ENCODE data around the gene PKP3. TPM values are rescaled to one million over a fixed set of nuclear protein-coding genes. Genes with fewer than 3 reads are reported as not detected.
"Not testable (repeated sequence)": the region's sequence is repeated elsewhere in the genome, so short reads cannot be mapped to it uniquely, and the experiment has no call there.

Gene PKP3
- polyA plus RNA-seq, 5 donors: 9.5 to 17.4 (median 13.3) TPM

DNA sequence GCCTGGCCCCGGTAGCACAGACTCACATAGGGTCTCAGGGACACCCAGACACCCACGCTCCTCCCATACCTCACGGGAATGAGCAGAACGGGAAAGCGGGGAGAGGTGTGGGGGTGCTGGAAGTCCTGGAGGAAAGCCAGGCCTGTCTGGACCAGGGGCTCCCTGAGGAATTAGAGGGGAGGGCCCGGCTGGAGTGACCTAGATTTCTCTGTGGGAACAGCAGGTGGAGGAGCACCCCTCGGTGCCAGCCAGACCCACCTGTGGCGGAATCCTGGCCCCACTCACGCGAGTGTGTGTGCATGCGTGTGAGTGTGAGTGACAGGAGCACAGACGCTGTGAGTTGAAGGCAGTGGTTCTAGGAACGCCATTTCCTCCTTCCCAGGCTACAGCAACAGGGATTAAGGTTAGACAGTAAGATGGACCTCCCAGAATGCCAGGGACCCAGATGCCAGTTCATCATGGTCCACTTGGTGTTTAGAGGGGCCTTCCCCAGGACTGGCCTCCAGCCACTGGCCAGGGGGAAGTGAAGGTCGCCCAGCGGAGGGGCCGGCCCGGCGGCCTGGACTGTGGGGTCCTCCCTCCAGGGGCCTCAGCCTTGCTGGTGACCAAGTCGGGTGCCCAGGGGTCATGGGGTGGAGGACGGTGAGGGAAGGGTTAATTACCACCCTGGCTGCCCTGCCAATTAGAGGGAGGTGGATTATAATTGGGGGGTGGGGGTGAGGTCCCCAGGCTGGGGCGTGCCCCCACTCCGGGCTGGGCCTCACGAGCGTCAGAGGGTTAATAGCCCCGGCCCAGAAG is 1.0 kb downstream of the PKP3 start:
- DNase-seq: no peak

DNA sequence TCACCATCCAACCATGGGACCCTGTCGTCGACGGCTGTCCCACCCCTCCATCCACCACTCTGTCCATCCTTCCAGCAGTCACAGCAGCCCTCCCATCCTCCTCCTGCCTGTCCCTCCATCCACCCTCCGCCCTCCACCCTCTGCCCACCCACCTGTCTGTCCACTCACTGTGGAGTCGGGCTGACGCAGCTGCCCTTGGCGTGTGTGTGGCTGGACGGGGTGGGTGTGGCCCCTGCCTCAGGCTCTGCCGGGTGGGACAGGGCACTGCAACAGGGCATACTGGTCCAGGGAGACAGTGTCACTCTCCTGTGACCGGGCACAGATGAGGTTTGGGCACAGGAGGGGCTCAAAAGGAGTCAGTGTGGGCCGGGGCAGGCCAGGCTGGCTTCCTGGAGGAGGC is 1.9 kb downstream of the PKP3 start:
- DNase-seq: no peak

DNA sequence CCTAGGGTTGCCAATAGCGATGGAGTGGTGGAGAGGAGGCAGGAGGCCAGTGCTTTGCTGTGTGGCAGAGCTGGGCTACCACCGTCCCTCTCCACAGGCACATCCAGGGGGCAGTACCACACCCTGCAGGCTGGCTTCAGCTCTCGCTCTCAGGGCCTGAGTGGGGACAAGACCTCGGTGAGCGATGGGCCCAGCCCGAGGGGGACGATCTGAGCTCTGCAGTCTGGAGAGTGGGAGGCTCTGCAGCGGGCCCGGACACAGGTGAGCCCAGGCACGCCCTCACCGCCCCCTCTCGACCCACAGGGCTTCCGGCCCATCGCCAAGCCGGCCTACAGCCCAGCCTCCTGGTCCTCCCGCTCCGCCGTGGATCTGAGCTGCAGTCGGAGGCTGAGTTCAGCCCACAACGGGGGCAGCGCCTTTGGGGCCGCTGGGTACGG is 2.5 kb downstream of the PKP3 start:
- DNase-seq: no peak

DNA sequence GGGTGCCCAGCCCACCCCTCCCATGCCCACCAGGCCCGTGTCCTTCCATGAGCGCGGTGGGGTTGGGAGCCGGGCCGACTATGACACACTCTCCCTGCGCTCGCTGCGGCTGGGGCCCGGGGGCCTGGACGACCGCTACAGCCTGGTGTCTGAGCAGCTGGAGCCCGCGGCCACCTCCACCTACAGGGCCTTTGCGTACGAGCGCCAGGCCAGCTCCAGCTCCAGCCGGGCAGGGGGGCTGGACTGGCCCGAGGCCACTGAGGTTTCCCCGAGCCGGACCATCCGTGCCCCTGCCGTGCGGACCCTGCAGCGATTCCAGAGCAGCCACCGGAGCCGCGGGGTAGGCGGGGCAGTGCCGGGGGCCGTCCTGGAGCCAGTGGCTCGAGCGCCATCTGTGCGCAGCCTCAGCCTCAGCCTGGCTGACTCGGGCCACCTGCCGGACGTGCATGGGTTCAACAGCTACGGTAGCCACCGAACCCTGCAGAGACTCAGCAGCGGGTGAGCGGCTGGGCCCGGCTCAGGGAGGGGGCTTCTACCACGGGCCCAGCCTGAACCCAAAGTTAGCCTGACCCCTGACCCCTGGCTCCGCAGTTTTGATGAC is 3.0 kb downstream of the PKP3 start:
- peak; percentile 41 to 57 for DNase-seq

DNA sequence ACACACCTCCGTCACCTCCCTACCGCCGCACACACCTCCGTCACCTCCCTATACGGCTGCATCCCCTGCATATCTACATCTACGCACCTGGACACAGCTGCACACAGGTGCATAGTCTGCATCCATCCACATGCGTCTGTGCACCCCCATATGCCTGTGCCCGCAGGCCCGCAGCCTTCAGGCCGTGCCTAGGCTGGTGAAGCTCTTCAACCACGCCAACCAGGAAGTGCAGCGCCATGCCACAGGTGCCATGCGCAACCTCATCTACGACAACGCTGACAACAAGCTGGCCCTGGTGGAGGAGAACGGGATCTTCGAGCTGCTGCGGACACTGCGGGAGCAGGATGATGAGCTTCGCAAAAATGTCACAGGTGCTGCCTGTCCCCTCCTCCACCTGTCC is 4.8 kb downstream of the PKP3 start:
- DNase-seq: no peak

DNA sequence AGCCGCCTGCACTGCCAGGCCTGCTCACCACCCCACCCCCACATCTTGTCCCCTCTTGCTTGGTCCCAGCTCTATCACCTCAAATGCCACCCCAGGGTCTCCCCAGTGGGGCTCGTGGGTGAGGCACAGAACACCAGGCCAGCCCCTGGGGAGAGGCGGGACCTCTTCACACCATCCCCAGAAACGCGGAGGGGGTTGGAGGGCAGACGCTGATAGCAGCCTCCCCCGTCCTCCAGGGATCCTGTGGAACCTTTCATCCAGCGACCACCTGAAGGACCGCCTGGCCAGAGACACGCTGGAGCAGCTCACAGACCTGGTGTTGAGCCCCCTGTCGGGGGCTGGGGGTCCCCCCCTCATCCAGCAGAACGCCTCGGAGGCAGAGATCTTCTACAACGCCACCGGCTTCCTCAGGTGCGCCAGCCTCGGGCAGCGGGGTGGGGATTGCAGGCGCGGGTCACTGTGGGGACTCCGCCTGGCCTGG is 5.8 kb downstream of the PKP3 start:
- DNase-seq: no peak

DNA sequence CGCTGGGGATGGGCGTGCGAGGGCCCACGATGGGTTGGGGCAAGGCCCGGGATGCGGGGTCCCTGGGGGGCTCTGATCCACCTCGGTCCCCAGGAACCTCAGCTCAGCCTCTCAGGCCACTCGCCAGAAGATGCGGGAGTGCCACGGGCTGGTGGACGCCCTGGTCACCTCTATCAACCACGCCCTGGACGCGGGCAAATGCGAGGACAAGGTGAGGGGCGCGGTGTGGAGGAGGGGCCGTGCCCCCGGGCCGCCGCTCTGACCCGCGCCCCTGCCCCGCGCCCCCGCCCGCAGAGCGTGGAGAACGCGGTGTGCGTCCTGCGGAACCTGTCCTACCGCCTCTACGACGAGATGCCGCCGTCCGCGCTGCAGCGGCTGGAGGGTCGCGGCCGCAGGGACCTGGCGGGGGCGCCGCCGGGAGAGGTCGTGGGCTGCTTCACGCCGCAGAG is 6.3 kb downstream of the PKP3 start:
- no peak for DNase-seq

DNA sequence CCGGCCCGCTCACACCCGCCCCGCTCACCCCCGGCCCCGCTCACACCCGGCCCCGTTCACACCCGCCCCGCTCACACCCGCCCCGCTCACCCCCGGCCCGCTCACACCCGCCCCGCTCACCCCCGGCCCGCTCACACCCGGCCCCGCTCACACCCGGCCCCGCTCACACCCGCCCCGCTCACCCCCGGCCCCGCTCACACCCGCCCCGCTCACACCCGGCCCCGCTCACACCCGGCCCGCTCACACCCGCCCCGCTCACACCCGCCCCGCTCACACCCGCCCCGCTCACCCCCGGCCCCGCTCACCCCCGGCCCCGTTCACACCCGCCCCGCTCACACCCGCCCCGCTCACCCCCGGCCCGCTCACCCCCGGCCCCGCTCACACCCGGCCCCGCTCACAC is 7.2 kb downstream of the PKP3 start:
- not testable (repeated sequence) for DNase-seq

DNA sequence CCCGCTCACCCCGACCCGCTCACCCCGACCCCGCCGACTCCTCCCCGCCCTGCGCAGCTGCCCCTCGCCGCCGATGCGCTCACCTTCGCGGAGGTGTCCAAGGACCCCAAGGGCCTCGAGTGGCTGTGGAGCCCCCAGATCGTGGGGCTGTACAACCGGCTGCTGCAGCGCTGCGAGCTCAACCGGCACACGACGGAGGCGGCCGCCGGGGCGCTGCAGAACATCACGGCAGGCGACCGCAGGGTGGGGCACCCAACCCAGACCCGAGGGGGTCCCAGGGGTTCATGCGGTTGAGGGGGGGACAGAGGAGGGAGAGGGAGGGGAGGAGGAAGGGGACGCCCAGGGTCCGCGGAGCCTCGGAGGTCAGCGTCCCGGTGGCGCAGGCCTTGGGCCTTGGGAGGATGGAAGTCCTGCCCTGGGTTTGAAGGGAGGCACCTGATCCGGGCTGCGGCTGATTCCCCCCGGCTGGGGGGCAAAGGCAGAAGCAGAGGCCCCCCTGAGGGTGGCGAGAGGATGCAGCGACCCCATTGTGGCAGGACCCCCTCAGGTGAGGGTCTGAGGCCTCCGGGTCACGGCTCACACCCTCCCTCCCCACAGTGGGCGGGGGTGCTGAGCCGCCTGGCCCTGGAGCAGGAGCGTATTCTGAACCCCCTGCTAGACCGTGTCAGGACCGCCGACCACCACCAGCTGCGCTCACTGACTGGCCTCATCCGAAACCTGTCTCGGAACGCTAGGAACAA is 9.2 kb downstream of the PKP3 start:
- DNase-seq: no peak

DNA sequence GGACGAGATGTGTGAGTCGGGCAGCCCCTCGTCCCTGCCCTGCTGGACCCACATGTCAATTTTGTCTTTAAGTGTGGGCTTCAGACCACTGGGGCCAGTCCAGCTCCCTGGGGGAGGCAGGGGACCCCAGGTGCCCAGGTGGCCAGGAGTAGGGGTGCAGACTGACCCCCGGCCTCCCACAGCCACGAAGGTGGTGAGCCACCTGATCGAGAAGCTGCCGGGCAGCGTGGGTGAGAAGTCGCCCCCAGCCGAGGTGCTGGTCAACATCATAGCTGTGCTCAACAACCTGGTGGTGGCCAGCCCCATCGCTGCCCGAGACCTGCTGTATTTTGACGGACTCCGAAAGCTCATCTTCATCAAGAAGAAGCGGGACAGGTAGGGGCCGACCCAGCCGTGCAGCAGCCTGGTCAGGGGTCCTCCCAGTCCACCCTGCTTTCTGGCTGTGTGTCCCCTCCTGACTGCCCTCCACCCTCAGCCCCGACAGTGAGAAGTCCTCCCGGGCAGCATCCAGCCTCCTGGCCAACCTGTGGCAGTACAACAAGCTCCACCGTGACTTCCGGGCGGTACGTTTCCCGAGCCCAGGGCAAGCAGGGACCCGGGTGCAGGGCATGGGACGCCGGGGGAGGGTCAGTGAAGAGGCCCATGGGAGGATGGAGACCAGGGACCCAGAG is 9.9 kb downstream of the PKP3 start:
- DNase-seq: no peak

DNA sequence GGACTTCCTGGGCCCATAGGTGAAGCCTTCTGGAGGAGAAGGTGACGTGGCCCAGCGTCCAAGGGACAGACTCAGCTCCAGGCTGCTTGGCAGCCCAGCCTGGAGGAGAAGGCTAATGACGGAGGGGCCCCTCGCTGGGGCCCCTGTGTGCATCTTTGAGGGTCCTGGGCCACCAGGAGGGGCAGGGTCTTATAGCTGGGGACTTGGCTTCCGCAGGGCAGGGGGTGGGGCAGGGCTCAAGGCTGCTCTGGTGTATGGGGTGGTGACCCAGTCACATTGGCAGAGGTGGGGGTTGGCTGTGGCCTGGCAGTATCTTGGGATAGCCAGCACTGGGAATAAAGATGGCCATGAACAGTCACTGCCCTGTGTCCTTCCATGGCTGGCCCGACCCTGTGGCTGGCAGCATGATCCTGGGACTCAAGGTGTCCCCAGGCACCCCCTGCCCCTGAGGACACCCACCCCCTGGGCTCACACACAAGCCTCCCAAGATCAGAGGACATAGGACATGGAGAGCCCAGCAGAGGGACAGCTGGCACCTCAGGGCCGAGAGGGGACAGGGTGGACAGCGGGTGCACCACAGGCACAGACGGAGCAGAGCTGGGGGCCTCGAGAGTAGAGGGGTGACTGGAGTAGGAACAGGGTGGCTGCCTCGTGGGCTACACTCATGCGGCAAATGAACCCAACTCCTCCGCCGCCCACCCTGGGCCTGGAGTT is 10.7 kb downstream of the PKP3 start:
- no peak for DNase-seq

DNA sequence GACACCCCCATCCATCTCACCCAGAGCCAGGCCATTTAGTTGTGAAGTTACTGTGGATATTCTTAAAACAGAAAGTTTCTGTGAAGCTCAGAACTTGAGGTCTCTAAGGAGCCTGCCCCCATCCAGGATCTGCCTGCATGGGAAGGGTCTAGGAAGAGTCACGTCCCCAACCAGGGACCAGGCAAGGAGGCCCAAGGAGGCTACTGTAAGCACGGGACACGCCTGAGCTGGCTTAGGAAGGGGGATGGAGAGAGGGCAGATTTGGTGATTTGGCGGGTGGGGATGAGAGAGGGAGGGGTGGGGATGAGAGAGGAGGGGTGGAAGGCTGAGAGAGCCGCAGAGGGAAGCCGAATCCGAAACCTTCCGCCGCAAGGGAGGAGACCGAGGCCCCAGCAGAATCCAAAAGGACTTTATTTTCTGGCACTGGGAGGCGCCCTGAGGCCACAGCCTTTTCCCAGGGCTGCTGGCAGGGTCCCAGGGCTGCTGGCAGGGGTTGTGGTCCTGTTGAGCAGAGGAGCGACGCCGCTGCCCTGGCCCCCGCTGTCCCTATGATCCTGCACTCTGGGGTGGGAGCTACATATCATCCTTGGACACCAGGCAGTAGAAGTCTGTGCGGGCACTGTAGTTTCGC is 11.4 kb downstream of the PKP3 start:
- DNase-seq: no peak

DNA sequence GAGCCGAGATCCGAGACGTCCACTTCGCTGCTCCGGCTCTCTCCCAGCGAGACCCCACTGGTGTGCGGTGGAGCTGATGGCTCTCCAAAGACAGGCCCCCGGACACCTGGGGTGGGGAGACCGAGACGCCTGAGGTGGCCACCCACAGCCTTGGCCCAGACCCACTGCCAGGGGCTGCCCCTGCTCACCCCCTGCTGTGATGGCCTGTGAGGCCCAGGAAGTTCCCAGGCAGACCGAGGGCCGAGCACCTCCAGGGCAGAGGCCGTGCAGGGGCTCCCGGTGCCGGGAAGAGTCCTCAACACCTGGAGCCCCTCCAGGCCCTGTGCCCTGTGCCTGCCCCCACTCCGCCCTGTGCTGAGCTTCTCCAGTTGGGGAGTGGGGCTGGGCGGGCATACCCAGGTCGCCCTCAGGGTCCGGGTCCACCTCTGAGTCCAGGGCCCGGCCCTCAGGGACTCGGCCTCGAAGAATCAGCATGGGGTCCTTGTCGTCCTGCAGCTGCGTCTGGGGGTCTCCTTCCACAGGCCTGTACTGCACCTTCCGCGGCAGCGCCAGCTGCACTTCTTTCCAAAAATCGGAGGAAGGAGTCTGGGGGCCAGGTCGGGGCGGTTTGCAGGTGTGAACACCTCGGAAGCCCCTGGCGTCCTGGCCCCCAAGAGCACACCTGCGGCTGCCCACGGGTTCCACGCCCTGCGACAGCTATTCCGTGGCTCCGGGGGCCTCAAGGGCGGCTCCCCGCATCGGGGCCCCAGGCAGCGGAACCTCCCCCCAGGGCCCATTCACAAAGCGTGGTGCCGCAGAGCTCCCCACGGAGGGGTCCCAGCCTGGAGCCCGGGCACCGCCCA is 12.2 kb downstream of the PKP3 start:
- DNase-seq: no peak

DNA sequence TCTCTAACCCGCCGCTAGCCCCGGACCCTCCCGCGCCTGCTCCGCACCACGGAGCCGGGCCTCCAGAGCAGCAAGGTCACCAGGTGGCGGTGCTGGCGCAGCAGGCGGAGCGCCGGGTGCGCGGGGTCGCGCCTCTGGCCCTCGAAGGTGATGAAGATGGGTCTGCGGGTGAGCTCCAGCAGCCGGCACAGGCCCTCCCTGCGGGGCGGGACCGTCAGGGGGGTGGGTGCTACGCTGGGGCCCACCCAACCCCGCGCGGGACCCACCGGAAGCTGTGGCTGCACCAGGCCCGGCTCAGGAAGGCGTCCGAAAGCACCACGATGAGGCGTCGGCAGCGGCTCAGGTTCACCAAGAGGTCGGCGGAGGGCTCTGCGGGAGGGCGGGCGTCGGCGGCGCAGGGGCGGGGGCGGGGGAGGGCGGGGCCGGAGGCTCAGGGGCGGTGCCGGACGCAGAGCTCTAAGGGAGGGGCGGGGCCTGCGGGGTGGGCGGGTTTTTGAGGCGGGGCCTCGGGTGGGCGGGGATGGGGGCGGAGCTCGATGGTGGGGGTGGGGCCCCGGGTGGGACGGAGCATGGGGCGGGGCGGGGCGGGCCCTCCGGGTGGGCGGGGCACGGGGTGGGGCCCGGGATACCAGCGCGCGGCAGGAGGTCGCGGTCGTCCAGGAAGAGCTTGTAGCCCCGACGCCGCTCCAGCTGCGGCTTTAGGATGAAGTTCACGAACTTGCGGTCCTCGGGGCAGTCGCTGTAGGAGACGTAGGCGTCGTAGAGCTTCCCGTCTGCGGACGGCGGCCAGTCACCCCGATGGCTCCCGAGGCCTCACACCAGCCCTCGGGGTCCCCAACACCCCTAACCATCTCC is 13.0 kb downstream of the PKP3 start:
- DNase-seq: peak in 1 of 2 donors; percentile 55

DNA sequence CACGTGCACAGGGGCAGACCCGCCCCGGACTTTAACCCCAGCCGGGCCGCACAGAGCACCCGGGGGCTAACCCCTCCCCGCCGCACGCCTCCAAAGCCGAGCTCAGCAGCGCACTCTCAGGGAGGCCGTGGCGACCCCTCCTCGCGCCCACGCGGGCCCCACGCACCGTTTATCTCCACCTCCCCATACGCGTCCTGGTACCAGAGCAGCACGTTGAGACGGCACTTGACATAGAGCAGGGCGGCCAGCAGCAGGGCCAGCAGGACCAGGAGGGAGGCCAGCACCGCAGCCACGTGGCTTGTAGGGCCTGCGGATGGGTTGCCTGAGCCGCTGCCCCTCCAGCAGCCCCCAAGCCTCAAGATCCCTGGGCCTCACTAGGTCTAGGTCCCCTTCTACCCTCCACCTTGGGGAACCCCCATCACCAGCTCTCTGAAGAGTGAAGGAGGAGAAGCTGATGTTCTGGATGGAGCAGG is 13.7 kb downstream of the PKP3 start:
- no peak for DNase-seq

DNA sequence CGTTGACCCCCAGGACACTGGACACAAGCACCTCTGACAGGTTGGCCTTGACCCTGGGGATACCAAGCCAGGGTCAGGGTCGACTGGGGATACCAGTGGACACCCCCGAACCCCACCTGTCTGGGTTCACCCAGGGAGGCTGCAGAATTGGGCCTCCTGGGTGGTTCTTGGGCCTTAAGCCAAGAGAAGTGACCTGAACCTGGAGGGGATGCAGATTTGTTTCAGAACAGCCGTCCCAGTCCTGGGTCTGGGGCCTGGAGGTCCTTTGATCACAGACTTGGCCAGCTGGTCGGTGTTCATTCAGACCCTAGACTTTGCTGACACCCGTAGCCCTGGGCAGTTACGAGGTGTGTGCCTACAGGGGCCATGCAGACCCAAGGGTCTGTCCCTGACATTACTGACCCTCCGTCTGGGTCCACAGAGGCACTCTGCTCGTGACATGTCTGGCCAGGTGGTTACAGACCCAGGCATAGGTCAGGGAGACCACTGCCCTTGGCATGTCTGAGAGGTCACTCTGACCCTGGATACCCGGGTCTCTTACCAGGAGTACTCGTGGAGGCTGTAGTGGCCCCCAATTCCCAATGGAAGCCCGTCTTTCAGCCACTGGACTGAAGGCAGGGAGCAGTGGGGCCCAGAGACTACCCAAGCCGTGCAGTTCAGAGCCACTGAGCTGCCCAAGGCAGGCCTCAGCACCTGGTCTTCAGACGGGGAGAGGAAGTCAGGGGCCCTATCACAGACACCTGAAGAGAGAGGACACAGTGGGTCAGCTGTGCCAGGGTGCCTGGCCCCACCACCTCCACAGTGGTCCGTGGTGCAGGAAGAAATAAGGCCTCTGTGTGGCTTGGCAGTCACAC is 14.4 kb downstream of the PKP3 start:
- no peak for DNase-seq

DNA sequence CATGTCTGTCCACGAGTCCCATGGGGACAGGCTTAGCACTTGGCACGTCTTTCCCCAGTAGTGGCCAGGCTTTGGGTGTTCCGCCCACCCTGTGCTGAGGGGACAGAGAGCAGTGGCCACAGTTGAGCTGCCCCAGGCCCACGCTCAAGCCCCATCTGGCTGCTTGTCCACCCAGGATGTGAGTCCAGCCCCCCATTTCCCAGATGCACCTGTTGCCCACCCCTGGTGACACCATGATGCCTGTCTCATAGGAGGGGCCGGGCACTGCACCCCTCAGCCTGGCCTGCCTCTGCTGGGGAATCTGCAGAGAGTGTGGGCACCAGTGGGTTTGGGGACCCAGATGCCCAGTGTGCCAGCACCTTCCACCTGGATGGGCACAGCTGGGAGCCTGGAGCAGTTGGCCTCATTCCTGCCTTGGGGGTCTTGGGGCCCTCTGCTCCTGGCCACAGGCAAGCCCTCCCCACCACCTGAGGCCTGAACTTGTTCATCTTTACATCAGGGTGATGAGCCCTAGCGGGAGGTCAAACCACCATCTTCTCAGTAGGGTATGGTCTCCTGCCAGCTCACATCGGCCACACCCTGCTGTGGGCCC is 15.1 kb downstream of the PKP3 start:
- DNase-seq: no peak
